Measurements from ENCODE around the gene ATN1. TPM values are rescaled to one million over a fixed set of nuclear protein-coding genes. Genes with fewer than 3 reads are reported as not detected.
A peak's percentile ranks its signal among the peaks of the same experiment; 100 is the strongest.

Gene ATN1
- total RNA-seq, 2 experiments from 2014 or later, result 21.6 to 24.5 TPM

DNA sequence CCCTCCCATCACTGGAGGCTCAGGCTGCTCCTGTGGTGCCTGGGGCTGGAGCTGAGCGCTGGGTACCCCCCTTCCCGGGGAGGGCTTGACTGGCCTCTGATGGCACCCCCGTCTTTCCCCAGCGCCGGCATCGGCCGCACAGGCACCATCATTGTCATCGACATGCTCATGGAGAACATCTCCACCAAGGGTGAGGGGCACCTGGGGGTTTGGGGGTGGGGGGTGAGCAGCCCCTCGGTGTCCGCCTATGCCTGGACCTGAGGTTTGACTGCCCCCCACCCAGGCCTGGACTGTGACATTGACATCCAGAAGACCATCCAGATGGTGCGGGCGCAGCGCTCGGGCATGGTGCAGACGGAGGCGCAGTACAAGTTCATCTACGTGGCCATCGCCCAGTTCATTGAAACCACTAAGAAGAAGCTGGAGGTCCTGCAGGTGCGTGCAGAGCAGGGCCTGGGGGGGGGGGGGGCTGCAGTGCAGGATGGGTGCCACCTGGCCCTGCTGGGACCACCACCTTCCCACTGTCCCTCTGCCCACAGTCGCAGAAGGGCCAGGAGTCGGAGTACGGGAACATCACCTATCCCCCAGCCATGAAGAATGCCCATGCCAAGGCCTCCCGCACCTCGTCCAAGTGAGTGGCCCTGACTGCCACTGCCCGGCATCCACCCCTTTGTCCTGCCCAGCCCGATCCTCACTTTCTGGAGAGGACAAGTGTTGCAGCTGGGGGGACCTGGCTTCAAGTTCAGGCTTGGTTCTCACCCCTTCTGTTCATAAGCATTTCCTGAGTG lies 32.2 kb downstream of the ATN1 start:
- no peaks in the 10 kb centered on the region for H3K27me3 Mint-ChIP-seq (ENCODE audit: low read depth)
- DNase-seq (no peak), ATAC-seq (no peak)
- peak overlapping the region; percentile 99 for H3K4me3 Mint-ChIP-seq
- H3K9me3 Mint-ChIP-seq (ENCODE audit: insufficient read depth), result no peaks in the 10 kb centered on the region
- H3K27ac Mint-ChIP-seq, result peak overlapping the region; percentile 98
- POLR2A ChIA-PET, result interaction anchor here (0.9 to 18.7 kb wide), 9 partner anchors 9 to 149 kb away, joined by 3 to 1099 read pairs (median 8); partner anchors contain the start of genes C12orf57, C1RL, CDCA3 and ENO2
- CTCF ChIA-PET, result interaction anchor here (0.8 to 13.3 kb wide), 9 partner anchors 9 to 133 kb away, joined by 3 to 742 read pairs (median 8); partner anchors contain the start of genes C12orf57, C1R, PTPN6 and RNU7-1
- H3K36me3 Mint-ChIP-seq (ENCODE audit: low read depth), result peaks cover 73% of the 10 kb centered on the region
- H3K4me1 Mint-ChIP-seq (ENCODE audit: low read depth), result peaks cover 89% of the 10 kb centered on the region

DNA sequence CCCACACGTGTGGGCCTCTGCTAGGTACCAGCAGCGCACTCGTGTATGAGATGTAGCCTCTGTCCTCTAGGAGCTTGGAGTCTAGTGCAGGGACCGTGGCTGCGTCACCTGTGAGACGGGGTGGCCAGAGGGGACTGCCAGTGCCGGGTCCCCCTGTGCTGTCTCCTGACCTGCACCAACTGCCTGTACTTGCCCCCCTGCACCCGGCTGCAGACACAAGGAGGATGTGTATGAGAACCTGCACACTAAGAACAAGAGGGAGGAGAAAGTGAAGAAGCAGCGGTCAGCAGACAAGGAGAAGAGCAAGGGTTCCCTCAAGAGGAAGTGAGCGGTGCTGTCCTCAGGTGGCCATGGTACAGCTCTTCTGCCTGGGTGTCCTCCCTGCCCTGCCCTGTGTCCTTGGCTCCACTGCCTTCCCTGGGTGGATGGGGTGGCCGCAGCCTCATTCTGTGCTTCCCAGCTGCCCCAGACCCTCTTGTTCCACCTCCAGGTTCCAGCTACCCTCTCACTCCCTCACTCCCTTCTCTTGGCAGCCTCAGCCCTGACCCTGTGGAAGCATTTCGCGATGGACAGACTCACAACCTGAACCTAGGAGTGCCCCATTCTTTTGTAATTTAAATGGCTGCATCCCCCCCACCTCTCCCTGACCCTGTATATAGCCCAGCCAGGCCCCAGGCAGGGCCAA lies 33.0 kb downstream of the ATN1 start:
- peaks cover 73% of the 10 kb centered on the region for H3K36me3 Mint-ChIP-seq (ENCODE audit: low read depth)
- H3K27ac Mint-ChIP-seq, result peak overlapping the region; percentile 98
- H3K4me1 Mint-ChIP-seq (ENCODE audit: low read depth), result peaks cover 89% of the 10 kb centered on the region
- no peaks in the 10 kb centered on the region for H3K27me3 Mint-ChIP-seq (ENCODE audit: low read depth)
- ATAC-seq, result peak; percentile 10
- H3K9me3 Mint-ChIP-seq (ENCODE audit: insufficient read depth), result no peaks in the 10 kb centered on the region
- peak overlapping the region; percentile 99 for H3K4me3 Mint-ChIP-seq
- POLR2A ChIA-PET, result interaction anchor here (0.9 to 18.7 kb wide), 8 partner anchors 8 to 148 kb away, joined by 3 to 1099 read pairs (median 7); partner anchors contain the start of genes C12orf57, C1RL, CDCA3 and ENO2
- peak; percentile 67 for DNase-seq
- CTCF ChIA-PET, result interaction anchor here (0.8 to 13.3 kb wide), 11 partner anchors 8 to 147 kb away, joined by 3 to 742 read pairs (median 4); partner anchors contain the start of genes C12orf57, C1R, LPCAT3 and PTPN6

DNA sequence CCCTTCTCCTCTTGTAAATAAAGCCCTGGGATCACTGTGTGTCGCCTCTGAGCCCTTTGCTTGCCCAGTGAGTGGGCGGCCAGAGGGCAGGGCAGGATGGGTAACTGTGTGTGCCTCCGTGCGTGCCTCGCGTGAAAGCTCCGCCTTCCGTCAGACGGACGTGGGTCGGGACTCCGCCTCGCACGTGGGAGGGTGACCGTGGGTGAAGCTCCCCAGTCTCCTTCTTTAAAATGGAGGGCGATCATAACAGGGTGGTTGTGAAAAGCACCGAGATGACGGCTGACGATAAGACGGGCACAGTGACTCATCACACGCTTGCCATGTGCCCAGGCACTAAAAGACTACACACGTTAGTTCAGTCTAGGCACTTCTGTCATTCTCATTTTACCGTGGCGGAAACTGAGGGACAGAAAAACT lies 33.5 kb downstream of the ATN1 start:
- H3K9me3 Mint-ChIP-seq (ENCODE audit: insufficient read depth), result no peaks in the 10 kb centered on the region
- H3K4me1 Mint-ChIP-seq (ENCODE audit: low read depth), result peaks cover 87% of the 10 kb centered on the region
- ATAC-seq, result peak; percentile 55
- POLR2A ChIA-PET, result interaction anchor here (1.0 to 18.7 kb wide), 6 partner anchors 16 to 148 kb away, joined by 3 to 1099 read pairs (median 7); partner anchors contain the start of genes C12orf57, C1RL, ENO2 and PTPN6
- H3K4me3 Mint-ChIP-seq, result peak overlapping the region; percentile 99
- peak; percentile 79 for DNase-seq
- CTCF ChIA-PET, result interaction anchor here (0.7 to 13.3 kb wide), 10 partner anchors 8 to 147 kb away, joined by 3 to 742 read pairs (median 4); partner anchors contain the start of genes C12orf57, LPCAT3, PTPN6 and RNU7-1
- peaks cover 72% of the 10 kb centered on the region for H3K36me3 Mint-ChIP-seq (ENCODE audit: low read depth)
- H3K27me3 Mint-ChIP-seq (ENCODE audit: low read depth), result no peaks in the 10 kb centered on the region
- H3K27ac Mint-ChIP-seq, result peak overlapping the region; percentile 98

DNA sequence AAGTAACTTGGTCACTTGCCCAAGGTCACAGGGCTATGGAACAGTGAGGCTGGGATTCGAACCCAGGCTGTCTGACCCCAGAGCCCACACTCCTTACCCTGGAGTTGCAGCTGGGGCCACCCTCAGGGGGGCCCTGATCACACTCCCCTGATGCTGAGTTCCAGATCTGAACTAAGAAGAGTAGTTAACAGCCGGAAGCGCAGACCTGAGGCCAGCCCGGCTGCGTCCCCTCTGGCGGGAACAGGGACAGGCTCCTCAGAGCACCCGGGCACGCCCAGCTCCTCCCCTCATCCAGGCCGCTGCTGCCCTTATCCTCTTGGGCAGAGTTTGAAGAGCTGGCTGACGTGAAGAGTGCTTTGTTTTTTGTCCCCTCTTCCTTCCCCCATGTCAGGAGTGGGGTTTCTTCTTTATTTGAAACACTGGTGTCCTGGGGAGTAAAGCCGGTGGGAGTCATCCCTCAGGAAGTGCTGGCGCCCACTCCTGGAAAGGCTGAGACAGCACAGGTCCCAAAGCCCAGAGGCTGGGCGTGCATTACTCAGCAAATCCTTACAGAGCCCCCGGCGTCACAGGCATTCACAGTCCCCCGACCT lies 34.0 kb downstream of the ATN1 start:
- CTCF ChIA-PET, result interaction anchor here (0.7 to 13.3 kb wide), 9 partner anchors 17 to 146 kb away, joined by 3 to 742 read pairs (median 4); partner anchors contain the start of genes C12orf57, LPCAT3, PTPN6 and RNU7-1
- H3K4me3 Mint-ChIP-seq, result peak overlapping the region; percentile 99
- ATAC-seq (peak; percentile 17), DNase-seq (peak; percentile 58)
- POLR2A ChIA-PET, result interaction anchor here (1.3 to 18.7 kb wide), 4 partner anchors 16 to 147 kb away, joined by 3 to 1099 read pairs (median 8); partner anchors contain the start of genes C12orf57, C1RL, ENO2 and PTPN6
- H3K9me3 Mint-ChIP-seq (ENCODE audit: insufficient read depth), result no peaks in the 10 kb centered on the region
- H3K27ac Mint-ChIP-seq, result peak overlapping the region; percentile 98
- peaks cover 72% of the 10 kb centered on the region for H3K36me3 Mint-ChIP-seq (ENCODE audit: low read depth)
- H3K27me3 Mint-ChIP-seq (ENCODE audit: low read depth), result no peaks in the 10 kb centered on the region
- H3K4me1 Mint-ChIP-seq (ENCODE audit: low read depth), result peaks cover 84% of the 10 kb centered on the region

DNA sequence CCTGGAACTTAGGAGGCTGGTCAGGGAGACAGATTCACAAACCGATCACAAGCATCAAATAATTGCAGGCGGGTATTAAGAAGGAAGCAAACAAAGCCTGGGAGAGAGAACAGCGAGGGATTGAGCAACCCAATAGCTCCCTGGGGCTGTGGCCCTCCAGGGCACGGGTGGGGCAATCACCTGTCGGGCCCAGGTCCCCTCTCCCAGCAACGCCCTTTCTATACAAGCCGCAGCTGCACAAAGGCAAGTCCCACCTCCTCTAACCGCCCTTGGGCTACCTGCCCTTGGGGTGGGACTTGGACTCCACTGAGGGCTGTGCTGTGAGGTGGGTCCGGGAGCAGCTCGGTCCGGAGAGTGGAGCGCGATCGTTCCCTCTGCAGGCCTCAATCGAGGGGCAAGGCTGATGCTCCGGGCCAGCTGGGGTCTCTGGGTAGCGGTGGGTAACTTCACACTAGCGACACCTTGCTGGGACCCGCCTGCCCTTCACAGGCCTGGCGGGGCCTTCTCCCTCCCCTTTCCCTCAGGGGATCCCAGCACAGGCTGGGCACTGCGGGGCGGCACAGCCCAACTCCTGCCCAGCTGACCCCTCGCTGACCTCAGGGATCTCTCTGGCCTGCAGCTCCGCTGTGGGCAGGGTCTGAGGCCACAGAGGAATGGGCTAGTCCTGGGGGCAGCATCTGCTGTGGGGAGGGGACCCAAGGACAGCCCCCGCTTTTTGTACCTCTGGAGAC lies 34.7 kb downstream of the ATN1 start:
- no peaks in the 10 kb centered on the region for H3K27me3 Mint-ChIP-seq (ENCODE audit: low read depth)
- peak overlapping the region; percentile 99 for H3K4me3 Mint-ChIP-seq
- peaks cover 82% of the 10 kb centered on the region for H3K4me1 Mint-ChIP-seq (ENCODE audit: low read depth)
- ChIA-PET CTCF (interaction anchor here (0.8 to 13.3 kb wide), 3 partner anchors 18 to 90 kb away, joined by 4 to 742 read pairs (median 11); partner anchors contain the start of genes C12orf57, PTPN6, RNU7-1 and SPSB2), POLR2A (interaction anchor here (1.3 to 18.7 kb wide), 3 partner anchors 17 to 146 kb away, joined by 3 to 1099 read pairs (median 9); partner anchors contain the start of genes C12orf57, C1RL, PTPN6 and RNU7-1)
- no peaks in the 10 kb centered on the region for H3K9me3 Mint-ChIP-seq (ENCODE audit: insufficient read depth)
- peaks cover 71% of the 10 kb centered on the region for H3K36me3 Mint-ChIP-seq (ENCODE audit: low read depth)
- peak overlapping the region; percentile 98 for H3K27ac Mint-ChIP-seq
- ATAC-seq (no peak), DNase-seq (no peak)

DNA sequence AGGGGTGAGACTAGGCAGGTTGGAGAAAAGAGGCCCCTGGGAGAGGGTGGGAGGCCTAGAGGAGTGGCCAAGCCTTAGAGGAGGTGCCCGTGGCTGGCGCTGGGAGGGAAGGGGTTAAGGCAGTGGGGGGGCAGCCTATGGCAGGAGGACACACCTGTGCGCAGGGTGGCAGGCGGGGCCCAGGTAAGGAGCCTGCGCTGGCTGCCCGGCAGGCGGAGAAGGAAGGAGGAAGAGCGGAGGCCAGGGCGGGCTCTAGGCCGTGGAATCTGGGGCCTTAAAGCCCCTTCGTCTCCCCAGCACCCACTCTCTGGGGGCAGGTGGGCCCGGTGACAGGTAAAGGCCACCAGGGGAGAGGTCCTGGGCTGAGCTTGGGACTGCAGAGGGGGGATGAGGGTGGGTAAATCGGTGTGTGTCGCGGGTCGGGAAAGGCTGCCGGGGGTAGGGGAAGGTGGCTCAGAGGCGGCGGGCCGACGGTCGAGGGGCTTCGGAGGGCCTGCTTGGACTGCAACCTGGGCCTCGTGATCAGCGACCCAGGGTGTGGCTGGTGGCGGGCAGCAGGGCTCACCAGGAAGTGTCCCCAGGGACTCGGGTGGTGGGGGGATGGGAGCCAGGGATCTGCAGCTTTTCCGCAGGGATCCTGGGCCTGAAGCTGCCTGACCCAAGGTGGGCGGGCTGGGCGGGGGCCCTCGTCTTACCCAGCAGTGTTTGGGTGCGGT lies 35.4 kb downstream of the ATN1 start:
- Mint-ChIP-seq H3K4me1 (ENCODE audit: low read depth) (peaks cover 82% of the 10 kb centered on the region), H3K27me3 (ENCODE audit: low read depth) (no peaks in the 10 kb centered on the region), H3K27ac (peak overlapping the region; percentile 25), H3K9me3 (ENCODE audit: insufficient read depth) (no peaks in the 10 kb centered on the region), H3K4me3 (no peak overlapping the region), H3K36me3 (ENCODE audit: low read depth) (peaks cover 67% of the 10 kb centered on the region)
- DNase-seq (no peak), ATAC-seq (no peak)
- ChIA-PET POLR2A (interaction anchor here (1.0 to 18.7 kb wide), 3 partner anchors 18 to 94 kb away, joined by 4 to 1099 read pairs (median 5); partner anchors contain the start of genes C12orf57, PTPN6, RNU7-1 and SPSB2), CTCF (interaction anchor here (1.0 to 13.3 kb wide), 7 partner anchors 9 to 149 kb away, joined by 3 to 742 read pairs (median 18); partner anchors contain the start of genes C12orf57, C1RL, PTPN6 and RNU7-1)

DNA sequence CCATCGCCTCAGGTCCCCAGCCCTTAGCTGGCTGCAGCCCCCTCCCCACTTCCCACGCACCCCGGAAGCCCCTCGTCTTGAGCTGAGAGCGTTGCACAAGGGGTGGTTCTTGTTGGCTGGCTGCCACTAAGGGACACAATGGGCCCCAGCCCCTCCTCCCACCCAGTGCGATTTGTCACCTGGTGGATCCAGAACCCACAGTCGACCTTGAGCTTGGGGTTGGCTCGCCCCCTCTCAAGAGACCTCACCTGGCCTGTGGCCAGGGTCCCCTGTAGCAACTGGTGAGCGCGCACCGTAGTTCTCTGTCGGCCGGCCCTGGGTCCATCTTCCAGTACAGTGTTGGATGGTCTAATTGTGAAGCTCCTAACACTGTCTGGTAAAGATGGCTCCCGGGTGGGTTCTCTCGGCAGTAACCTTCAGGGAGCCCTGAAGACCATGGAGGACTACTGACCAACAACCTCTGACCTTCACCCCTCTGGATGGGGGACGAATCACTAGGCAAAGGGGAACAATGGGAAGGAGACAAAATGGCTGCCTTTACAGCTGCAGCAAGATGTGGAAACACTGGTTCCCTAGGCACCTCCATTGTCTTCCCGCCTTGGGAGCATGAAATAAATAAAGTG lies 36.1 kb downstream of the ATN1 start:
- ATAC-seq, result no peak
- ChIA-PET POLR2A (interaction anchor here (0.8 to 18.7 kb wide), 6 partner anchors 18 to 94 kb away, joined by 3 to 1099 read pairs (median 4); partner anchors contain the start of genes C12orf57, ENO2, LPCAT3 and PTPN6), CTCF (interaction anchor here (0.8 to 13.3 kb wide), 18 partner anchors 10 to 329 kb away, joined by 3 to 742 read pairs (median 6); partner anchors contain the start of genes C12orf57, C1RL, LPAR5 and PTPN6)
- Mint-ChIP-seq H3K9me3 (ENCODE audit: insufficient read depth) (no peaks in the 10 kb centered on the region), H3K4me3 (no peak overlapping the region), H3K27ac (peak overlapping the region; percentile 77), H3K36me3 (ENCODE audit: low read depth) (peaks cover 67% of the 10 kb centered on the region), H3K4me1 (ENCODE audit: low read depth) (peaks cover 82% of the 10 kb centered on the region), H3K27me3 (ENCODE audit: low read depth) (no peaks in the 10 kb centered on the region)
- no peak for DNase-seq

DNA sequence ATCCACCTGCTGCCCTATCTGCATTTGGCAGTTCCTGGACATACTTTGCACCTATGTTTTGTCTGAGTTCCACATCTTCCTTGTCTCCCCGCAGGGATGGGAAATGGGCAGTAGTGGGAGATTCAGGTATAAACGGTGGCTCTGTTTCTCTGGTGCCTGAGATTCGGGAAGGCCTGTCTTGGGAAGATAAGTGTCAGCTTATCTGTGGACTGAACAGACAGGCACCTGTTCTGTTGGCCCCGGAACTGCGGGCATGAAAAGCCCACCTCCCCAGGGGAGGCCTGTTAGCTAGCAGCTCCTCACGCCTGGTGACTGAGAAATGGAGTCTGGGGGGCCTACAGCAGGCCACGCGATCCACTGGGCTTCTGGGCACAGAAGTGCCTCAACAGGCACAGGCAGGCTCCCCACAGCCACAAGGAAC lies 36.9 kb downstream of the ATN1 start:
- H3K36me3 Mint-ChIP-seq (ENCODE audit: low read depth), result peaks cover 66% of the 10 kb centered on the region
- ChIA-PET CTCF (interaction anchor here (0.7 to 13.3 kb wide), 22 partner anchors 9 to 329 kb away, joined by 3 to 742 read pairs (median 6); partner anchors contain the start of genes C12orf57, C1RL, CDCA3 and LPAR5), POLR2A (interaction anchor here (0.7 to 18.7 kb wide), 7 partner anchors 19 to 98 kb away, joined by 3 to 1099 read pairs (median 4); partner anchors contain the start of genes C12orf57, ENO2, LPCAT3 and PTPN6)

DNA sequence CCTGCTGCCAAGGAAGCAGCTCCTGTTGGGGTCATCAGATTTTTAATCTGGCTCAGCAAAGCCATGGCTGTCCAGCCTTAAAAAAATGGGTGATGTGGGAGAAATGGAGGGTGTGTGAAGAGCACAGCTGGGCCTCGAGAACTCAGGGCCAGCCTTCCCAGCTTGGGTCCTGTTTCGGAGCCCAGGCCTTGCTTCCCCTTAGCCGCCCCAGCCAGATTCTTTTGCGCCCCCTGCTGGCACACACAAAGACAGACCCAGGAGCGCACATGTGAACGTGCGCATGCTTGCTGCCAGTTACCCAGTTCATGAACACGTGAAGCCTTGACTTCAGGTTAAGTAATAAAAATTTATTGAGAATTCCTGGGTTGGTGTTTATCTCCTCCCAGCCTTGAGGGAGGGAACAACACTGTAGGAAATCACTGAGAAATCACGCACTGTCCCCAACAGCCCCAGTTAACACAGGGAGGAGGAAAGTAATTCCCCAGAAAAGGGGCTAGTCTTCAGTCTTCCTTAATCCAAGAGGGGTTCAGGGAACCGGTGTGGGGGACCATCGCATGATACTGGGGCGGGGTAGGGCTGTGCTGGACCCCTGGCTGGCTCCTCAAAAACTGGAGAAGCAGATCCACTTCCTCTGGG lies 37.4 kb downstream of the ATN1 start:
- Mint-ChIP-seq H3K27me3 (ENCODE audit: low read depth) (no peaks in the 10 kb centered on the region), H3K9me3 (ENCODE audit: insufficient read depth) (no peaks in the 10 kb centered on the region), H3K36me3 (ENCODE audit: low read depth) (peaks cover 64% of the 10 kb centered on the region), H3K4me3 (peak overlapping the region; percentile 12), H3K4me1 (ENCODE audit: low read depth) (peaks cover 75% of the 10 kb centered on the region), H3K27ac (peak overlapping the region; percentile 77)
- DNase-seq (peak; percentile 93), ATAC-seq (peak; percentile 65)
- ChIA-PET POLR2A (interaction anchor here (0.7 to 18.7 kb wide), 7 partner anchors 20 to 98 kb away, joined by 3 to 1099 read pairs (median 4); partner anchors contain the start of genes C12orf57, ENO2, LPCAT3 and PTPN6), CTCF (interaction anchor here (0.7 to 13.3 kb wide), 22 partner anchors 9 to 330 kb away, joined by 3 to 742 read pairs (median 6); partner anchors contain the start of genes C12orf57, C1RL, CDCA3 and LPAR5)

More for the DNA sequence above, 36.9 kb downstream of the ATN1 start:
- Mint-ChIP-seq H3K27me3 (ENCODE audit: low read depth) (no peaks in the 10 kb centered on the region), H3K4me3 (peak overlapping the region; percentile 12), H3K9me3 (ENCODE audit: insufficient read depth) (no peaks in the 10 kb centered on the region), H3K27ac (peak overlapping the region; percentile 77), H3K4me1 (ENCODE audit: low read depth) (peaks cover 80% of the 10 kb centered on the region)
- DNase-seq (no peak), ATAC-seq (no peak)
